ENCODE data around the gene UGT1A6.

DNA sequence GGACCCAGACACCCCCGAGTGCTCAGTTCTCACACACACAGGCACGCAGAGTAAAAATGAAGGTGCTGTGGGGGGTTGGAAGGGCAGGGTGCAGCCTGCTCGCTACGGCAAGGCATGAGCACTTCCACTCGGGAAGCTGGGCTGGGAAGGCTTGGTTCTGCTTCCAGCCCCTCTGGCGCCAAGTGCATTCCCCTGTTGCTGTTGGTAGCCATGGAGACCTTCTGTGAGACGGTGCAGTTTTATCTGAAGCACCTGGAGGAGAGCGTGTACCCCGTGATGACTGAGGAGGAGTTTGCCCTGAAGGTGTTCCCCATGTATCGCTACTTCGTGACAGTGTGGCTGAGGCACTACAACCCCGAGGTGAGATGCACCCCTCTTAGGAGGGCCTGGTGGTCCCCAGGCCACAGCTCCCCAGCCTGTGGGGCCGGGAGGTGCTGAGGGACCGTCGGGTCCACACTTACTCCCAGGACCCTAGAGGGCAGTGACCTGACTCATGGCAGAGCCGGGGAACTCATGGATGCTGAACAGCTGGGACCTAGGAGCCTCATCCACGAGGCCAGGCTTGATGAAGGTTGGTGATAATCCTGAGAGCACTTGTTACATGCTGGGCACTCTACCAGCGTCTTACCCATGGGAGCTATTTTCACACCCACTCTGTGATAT lies 100.9 kb downstream of the UGT1A6 start:
- TF ChIP-seq EZH2 (IDR thresholded peaks at IDR 0.05; ENCODE audit: insufficient read depth, poor library complexity, severe bottlenecking) (no peak), EZH2phosphoT487 (IDR thresholded peaks at IDR 0.05; ENCODE audit: insufficient read depth, low read depth) (no peak)

All from GM23248 (cell line).